Testis (tissue), 3 donors: ENCODE results near the gene SHTN1. TPM values are rescaled to one million over a fixed set of nuclear protein-coding genes. Genes with fewer than 3 reads are reported as not detected.
A peak's percentile ranks its signal among the peaks of the same experiment; 100 is the strongest.

ENCODE experiments used
- DNase-seq: peaks from one replicate; pipeline ENCODE4 v3.0.0-alpha.2; 2019
- H3K27ac ChIP-seq, 2 donors: fragments of 200-600 bp; sonication (generic); one replicate each; pipeline ENCODE4 v1.5.1; 2019
- H3K27me3 ChIP-seq: fragments of 200-600 bp; sonication (generic); one replicate; pipeline ENCODE4 v1.5.1; 2019
- H3K36me3 ChIP-seq: fragments of 200-600 bp; sonication (generic); one replicate; pipeline ENCODE4 v1.5.1; 2017; ENCODE audit warnings: low read depth; ENCODE audit errors: missing control alignments
- H3K4me1 ChIP-seq: fragments of 200-600 bp; sonication (generic); one replicate; pipeline ENCODE4 v1.5.1; 2019
- H3K4me3 ChIP-seq, 2 donors: fragments of 200-600 bp; sonication (generic); one replicate each; pipeline ENCODE4 v1.5.1; 2017 to 2019
- H3K9me3 ChIP-seq: fragments of 200-600 bp; sonication (generic); one replicate; pipeline ENCODE4 v1.5.1; 2017
- POLR2A ChIP-seq: fragments of 450-650 bp; IDR thresholded peaks from one replicate; pipeline ENCODE4 v1.6.1; 2017; ENCODE audit warnings: antibody characterized with exemption, mild to moderate bottlenecking, moderate library complexity
- WGBS, 2 donors: methylation state at CpG; one replicate each; pipeline ENCODE4 v1.1.5; 2018; 5-methylcytosine and 5-hydroxymethylcytosine counted together
- intact Hi-C: fragments of 100-400 bp; cut with DNase I; formaldehyde crosslinking; loops from one replicate; pipeline ENCODE4 v1.15.1; 2023; ENCODE audit warnings: low total_unique reads
- polyA plus RNA-seq: library from polyadenylated mRNA; stranded (reverse); fragments of 350-450 nt; fragmentation: Illumina TruSeq; extraction: RNeasy Lipid Tissue Mini Kit (QIAGEN cat#74804); gene quantifications from one replicate; pipeline ENCODE4 v1.2.3, GENCODE V29; 2014; ENCODE audit warnings: low read depth, low replicate concordance; ENCODE audit not compliant: insufficient read depth
- total RNA-seq, 2 donors: library from RNA; depleted of rRNA; stranded (reverse); fragments of >200 nt; gene quantifications; one replicate each; pipeline ENCODE4 v1.2.3, GENCODE V29; 2016
- TF ChIP-seq, protein P1 (sequence below), 3 experiments: fragments of 450-650 bp in 2 of 3; fragments of 200-600 bp in 1 of 3; sonication (generic) in 1 of 3; IDR thresholded peaks; one replicate each; pipeline ENCODE4 v1.5.1; 2016 to 2019; ENCODE audit warnings: antibody characterized with exemption in 3 of 3, mild to moderate bottlenecking in 2 of 3, moderate library complexity in 1 of 3

Gene SHTN1
- total and polyA plus RNA-seq, 3 donors from 2014 or later = 21.9 to 77.3 (median 71.0) TPM

DNA sequence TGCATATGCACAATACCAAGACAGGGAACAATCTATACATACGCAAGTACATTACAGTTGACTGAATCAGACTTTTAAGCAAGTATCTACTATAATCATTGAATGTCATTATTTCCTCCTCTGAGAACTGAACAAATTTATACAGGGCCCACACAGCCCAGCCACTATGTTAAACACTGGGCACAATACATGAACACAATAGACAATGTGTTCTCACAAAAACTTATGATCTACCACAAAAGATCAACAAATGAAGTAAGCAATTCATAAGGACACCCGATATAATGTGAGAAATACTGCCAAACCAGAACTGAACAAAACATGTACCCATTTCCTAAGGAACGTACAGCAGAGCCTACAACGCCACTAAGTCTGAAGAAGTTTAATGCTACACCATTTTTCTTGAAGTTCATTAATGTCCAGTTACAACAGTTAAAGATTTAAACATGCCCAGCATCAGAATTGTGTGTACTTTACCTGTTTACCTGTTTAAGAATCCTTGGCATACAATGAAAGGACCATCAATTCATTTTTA is 31.5 kb downstream of the SHTN1 start:
- H3K27me3 ChIP-seq = no peaks in the 10 kb centered on the region
- no peak overlapping the region for H3K27ac ChIP-seq
- H3K4me1 ChIP-seq = no peaks in the 10 kb centered on the region
- no peaks in the 10 kb centered on the region for H3K36me3 ChIP-seq
- no peak overlapping the region for H3K4me3 ChIP-seq
- TF ChIP-seq POLR2A = no peak
- TF ChIP-seq, protein P1, sequence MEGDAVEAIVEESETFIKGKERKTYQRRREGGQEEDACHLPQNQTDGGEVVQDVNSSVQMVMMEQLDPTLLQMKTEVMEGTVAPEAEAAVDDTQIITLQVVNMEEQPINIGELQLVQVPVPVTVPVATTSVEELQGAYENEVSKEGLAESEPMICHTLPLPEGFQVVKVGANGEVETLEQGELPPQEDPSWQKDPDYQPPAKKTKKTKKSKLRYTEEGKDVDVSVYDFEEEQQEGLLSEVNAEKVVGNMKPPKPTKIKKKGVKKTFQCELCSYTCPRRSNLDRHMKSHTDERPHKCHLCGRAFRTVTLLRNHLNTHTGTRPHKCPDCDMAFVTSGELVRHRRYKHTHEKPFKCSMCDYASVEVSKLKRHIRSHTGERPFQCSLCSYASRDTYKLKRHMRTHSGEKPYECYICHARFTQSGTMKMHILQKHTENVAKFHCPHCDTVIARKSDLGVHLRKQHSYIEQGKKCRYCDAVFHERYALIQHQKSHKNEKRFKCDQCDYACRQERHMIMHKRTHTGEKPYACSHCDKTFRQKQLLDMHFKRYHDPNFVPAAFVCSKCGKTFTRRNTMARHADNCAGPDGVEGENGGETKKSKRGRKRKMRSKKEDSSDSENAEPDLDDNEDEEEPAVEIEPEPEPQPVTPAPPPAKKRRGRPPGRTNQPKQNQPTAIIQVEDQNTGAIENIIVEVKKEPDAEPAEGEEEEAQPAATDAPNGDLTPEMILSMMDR (IDR thresholded peaks at IDR 0.05) = no peak
- H3K9me3 ChIP-seq = no peaks in the 10 kb centered on the region
- intact Hi-C loops = no loop called here
- DNase-seq = no peak
- WGBS, 2 donors = 91 to 95% methylated on average over 4 of the region's 4 CpGs

DNA sequence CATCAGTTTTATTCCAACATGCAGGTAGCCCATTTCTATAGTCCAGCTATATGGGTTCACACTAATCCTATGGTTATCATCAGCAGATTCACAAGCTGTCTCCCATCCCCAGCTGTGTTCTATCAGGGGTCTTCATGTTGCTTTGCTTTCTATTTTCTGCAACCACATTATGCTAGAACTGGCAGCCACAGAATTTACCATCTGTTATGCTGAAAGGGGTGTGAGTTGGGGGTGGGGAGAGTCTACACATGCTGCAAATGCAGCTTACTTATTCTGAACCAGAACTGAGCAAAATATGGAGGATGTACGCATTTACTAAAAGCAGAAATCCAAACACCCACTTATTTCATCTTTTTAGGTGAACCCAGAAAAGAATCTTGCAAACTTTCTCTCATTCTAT is 32.9 kb downstream of the SHTN1 start:
- DNase-seq = no peak
- Histone ChIP-seq H3K4me1 (no peaks in the 10 kb centered on the region), H3K27ac (no peak overlapping the region), H3K36me3 (no peaks in the 10 kb centered on the region), H3K27me3 (no peaks in the 10 kb centered on the region), H3K9me3 (no peaks in the 10 kb centered on the region), H3K4me3 (no peak overlapping the region)
- 93 to 96% methylated on average over 1 of the region's 1 CpG for WGBS, 2 donors
- TF ChIP-seq, protein P1 (IDR thresholded peaks at IDR 0.05) = no peak
- TF ChIP-seq POLR2A = no peak
- intact Hi-C loops = no loop called here

DNA sequence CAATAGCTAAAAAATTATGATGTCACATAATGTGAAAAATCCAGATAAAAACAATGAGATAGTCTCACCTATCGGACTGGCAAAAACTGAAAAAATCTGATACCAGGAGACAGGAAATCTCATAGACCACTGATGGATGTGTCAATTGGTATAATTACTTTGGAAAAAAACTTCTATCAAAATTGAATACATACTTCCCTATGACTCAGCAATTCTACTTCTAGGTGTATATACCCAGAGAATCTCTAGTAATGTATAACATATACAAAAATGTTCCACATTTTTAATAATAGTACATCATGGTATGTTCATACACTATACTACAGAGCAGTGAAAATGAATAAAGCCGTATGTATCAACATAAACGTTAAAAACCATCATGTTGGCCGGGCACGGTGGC is 34.9 kb downstream of the SHTN1 start:
- Histone ChIP-seq H3K27me3 (no peaks in the 10 kb centered on the region), H3K27ac (no peak overlapping the region), H3K9me3 (no peaks in the 10 kb centered on the region), H3K36me3 (no peaks in the 10 kb centered on the region), H3K4me3 (no peak overlapping the region), H3K4me1 (no peaks in the 10 kb centered on the region)
- intact Hi-C loops = no loop called here
- no peak for TF ChIP-seq POLR2A
- no peak for DNase-seq
- WGBS, 2 donors = 93 to 94% methylated on average over 5 of the region's 5 CpGs

DNA sequence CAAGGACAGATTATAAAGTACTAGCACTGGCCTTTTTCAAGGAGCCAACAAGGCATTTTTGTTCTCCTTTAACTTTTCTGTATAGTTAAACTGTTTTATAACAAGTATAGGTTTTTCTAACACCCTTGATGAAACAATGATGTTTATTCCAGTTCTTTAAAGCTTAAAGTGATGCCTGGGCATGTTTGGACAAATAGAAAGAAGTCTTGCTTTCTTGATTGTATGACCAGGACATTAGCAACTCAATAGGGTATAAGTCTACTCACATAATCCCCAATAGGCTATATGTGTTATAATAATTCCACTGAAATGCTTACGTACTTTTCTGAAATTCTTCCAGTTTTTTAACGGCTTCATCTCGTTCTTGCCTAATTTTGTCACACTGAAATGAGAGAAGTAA is 36.7 kb downstream of the SHTN1 start:
- Histone ChIP-seq H3K27ac (no peak overlapping the region), H3K27me3 (no peaks in the 10 kb centered on the region), H3K4me1 (no peaks in the 10 kb centered on the region), H3K4me3 (no peak overlapping the region), H3K36me3 (no peaks in the 10 kb centered on the region), H3K9me3 (no peaks in the 10 kb centered on the region)
- TF ChIP-seq, protein P1 (IDR thresholded peaks at IDR 0.05) = no peak
- intact Hi-C loops = no loop called here
- no peak for DNase-seq
- WGBS, 2 donors = 93 to 97% methylated on average over 3 of the region's 3 CpGs

DNA sequence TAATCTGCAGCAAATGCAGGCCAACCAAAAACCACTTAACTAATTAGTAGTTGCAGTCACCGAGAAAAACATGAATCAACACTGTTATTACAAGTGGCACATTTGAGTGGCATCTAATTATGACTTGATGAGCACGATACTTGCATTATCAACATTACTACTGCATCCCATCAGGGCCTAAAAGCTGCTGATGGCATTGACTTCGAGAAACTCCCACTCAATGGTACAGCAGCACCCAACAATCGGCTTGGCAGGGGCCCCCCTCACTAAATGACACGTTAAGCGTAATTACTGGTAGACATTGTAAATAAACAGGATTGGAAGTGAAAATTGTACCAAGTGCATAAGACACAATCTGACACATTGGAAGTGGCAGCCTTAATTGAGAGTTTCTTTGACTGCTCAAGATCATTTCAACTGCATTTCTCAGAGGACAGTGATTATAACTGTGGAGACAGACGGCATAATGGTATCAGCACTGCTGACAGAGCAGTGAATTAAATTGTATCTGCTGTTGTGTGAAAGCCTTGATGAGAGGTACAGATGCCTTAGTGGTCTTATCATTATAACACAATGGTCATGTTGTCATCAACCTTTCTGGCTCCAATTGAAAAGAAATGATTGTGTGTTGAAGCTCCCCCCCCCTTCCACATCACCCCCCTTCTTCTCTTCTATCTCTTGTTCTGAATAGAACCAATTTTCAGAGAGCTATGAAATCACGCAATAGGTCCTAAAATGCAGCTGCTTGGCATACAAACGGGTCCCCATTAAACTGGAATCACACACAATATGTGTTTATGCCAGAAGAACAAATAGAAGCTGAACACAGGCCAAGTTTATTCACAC is 43.4 kb downstream of the SHTN1 start:
- no peak for TF ChIP-seq POLR2A
- TF ChIP-seq, protein P1 (IDR thresholded peaks at IDR 0.05) = no peak
- WGBS, 2 donors = 51 to 65% methylated on average over 9 of the region's 9 CpGs
- Histone ChIP-seq H3K4me3 (no peak overlapping the region), H3K27me3 (no peaks in the 10 kb centered on the region), H3K27ac (peak overlapping the region; percentile 34 to 36), H3K36me3 (no peaks in the 10 kb centered on the region), H3K4me1 (peaks cover 5% of the 10 kb centered on the region), H3K9me3 (no peaks in the 10 kb centered on the region)
- peak; percentile 37 for DNase-seq
- intact Hi-C loops = no loop called here
